ENCODE data around the gene DAZL. TPM values are rescaled to one million over a fixed set of nuclear protein-coding genes. Genes with fewer than 3 reads are reported as not detected.
A peak's percentile ranks its signal among the peaks of the same experiment; 100 is the strongest.

The DAZL gene
- total RNA-seq, 1 experiment from 2014 or later = 2.4 TPM

DNA sequence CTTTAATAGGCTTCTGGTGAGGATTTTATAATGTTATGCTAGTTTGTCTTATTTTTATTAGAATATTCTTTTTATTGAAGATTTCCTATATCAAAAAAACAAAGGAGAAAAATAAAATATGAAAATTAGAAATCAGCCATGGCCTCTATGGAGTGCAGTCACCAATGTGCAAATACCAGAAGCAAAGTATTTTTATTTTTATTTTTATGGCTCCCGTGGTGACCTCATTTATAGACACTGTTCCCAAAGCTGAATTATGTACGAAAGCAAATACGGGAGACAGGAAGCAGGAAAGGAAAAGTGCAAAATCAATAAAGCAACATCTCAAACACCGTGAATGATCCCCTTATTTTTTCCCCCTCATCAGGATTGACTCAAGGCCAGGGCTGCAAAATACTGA, 35.1 kb downstream of the DAZL start:
- no peaks in the 10 kb centered on the region for H3K27me3 ChIP-seq (ENCODE audit: control insufficient read depth, insufficient read depth, low read length)
- H3K4me3 ChIP-seq (ENCODE audit: insufficient read depth, low read depth, low read length) = no peak overlapping the region
- no peaks in the 10 kb centered on the region for H3K36me3 ChIP-seq (replicated peaks; ENCODE audit: control insufficient read depth, insufficient read depth, low read length)
- DNase-seq = no peak

DNA sequence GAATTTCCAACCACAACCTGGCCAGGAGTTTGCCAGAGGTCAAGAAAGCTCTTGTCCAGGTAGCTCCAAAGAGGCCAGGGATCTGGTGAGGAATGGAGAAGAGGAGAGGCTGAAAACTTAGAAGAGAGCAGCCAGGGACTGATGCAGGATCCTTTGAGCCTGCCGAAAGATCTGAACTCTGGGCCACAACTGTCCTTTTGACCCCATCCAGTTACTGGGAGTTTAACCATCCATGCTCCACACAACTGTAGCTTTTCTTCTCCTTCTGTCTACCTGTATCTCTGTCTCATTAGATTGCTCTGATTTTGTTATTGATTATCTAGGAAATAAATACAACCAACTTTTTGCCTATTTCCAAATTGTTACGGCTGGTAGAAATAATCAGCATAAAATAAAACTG, 36.7 kb downstream of the DAZL start:
- Histone ChIP-seq H3K27me3 (ENCODE audit: control insufficient read depth, insufficient read depth, low read length) (no peaks in the 10 kb centered on the region), H3K36me3 (replicated peaks; ENCODE audit: control insufficient read depth, insufficient read depth, low read length) (no peaks in the 10 kb centered on the region), H3K4me3 (ENCODE audit: insufficient read depth, low read depth, low read length) (no peak overlapping the region)
- no peak for DNase-seq

DNA sequence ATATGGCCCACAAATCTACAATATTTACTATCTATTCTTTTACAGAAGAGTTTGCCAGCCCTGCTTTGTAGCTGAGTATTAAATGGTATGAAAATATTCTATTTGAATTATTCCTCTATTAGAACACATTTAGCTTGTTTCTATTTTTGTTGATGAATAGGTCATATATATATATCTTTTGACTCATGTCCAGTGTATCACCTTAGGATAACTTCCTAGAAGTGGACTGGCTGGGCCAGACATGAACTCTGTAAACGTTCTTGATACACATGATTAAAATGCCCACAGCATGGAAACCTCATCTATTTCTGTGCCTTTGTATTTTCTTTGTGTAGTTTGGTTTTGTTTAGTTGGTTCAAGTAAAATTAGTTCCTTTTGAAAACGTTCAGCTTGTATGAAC, 37.1 kb downstream of the DAZL start:
- no peaks in the 10 kb centered on the region for H3K27me3 ChIP-seq (ENCODE audit: control insufficient read depth, insufficient read depth, low read length)
- DNase-seq = no peak
- no peaks in the 10 kb centered on the region for H3K36me3 ChIP-seq (replicated peaks; ENCODE audit: control insufficient read depth, insufficient read depth, low read length)
- H3K4me3 ChIP-seq (ENCODE audit: insufficient read depth, low read depth, low read length) = no peak overlapping the region

DNA sequence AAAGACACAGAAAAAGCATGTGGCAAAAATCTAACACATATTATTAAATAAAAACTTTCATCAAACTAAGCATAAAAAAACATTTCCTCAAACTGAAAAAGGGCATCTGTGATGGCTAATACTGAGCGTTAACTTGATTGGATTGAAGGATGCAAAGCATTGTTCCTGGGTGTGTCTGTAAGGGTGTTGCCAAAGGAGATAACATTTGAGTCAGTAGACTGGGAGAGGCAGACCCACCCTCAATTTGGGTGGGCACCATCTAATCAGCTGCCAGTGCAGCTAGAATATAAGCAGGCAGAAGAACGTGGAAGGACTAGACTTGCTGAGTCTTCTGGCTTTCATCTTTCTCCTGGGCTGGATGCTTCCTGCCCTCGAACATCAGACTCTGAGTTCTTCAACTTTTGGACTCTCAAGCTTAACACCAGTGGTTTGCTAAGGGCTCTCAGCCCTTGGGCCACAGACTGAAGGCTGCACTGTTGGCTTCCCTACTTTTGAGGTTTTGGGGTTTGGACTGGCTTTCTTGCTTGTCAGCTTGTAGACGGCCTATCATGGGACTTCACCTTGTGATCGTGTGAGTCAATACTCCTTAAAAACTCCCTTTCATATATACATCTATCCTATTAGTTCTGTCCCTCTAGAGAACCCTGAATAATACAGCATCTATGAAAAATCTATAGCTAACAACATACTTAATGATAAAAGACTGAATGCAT, 45.4 kb downstream of the DAZL start:
- DNase-seq = no peak
- Histone ChIP-seq H3K27me3 (ENCODE audit: control insufficient read depth, insufficient read depth, low read length) (no peaks in the 10 kb centered on the region), H3K36me3 (replicated peaks; ENCODE audit: control insufficient read depth, insufficient read depth, low read length) (no peaks in the 10 kb centered on the region), H3K4me3 (ENCODE audit: insufficient read depth, low read depth, low read length) (no peak overlapping the region)

DNA sequence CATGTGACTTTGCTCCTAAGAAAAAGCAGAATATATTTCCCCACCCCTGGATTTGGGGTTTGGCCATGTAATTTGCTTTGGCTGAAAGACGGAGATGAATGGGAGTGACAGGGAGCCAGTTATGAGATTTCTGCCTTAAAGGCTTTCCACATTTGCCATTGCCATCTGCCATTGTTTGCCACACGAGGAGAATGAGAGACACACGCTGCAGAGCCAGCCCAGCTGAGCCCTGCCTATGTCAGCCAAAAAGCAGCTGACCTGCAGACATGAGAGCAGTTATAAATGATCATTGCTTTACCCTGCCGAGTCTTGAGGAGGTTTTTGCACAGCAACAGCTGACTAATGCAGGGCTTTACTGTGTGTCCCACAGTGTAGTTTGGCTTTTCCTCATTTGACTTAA, 51.1 kb downstream of the DAZL start:
- no peak for DNase-seq
- Histone ChIP-seq H3K36me3 (replicated peaks; ENCODE audit: control insufficient read depth, insufficient read depth, low read length) (no peaks in the 10 kb centered on the region), H3K27me3 (ENCODE audit: control insufficient read depth, insufficient read depth, low read length) (no peaks in the 10 kb centered on the region), H3K4me3 (ENCODE audit: insufficient read depth, low read depth, low read length) (no peak overlapping the region)

DNA sequence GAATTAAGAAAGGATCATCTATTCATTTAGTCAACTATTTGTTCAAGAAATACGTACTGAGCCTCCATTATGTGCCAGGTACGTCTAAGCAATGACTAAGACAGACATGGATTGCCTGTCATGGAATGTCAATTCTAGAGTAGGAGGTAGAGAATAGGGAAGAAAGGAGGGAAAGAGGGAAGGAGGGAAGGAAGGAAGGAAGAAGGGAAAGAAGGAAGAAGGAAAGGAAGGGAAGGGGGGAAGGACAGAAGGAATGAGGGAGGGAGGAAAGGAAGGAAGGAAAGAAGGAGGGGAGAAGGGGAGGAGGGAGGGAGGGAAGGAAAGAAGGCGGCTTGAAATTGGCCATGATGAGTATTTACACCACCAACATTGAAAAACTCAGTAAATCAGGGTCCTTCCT, 52.5 kb downstream of the DAZL start:
- no peaks in the 10 kb centered on the region for H3K27me3 ChIP-seq (ENCODE audit: control insufficient read depth, insufficient read depth, low read length)
- DNase-seq = no peak
- no peaks in the 10 kb centered on the region for H3K36me3 ChIP-seq (replicated peaks; ENCODE audit: control insufficient read depth, insufficient read depth, low read length)
- no peak overlapping the region for H3K4me3 ChIP-seq (ENCODE audit: insufficient read depth, low read depth, low read length)

DNA sequence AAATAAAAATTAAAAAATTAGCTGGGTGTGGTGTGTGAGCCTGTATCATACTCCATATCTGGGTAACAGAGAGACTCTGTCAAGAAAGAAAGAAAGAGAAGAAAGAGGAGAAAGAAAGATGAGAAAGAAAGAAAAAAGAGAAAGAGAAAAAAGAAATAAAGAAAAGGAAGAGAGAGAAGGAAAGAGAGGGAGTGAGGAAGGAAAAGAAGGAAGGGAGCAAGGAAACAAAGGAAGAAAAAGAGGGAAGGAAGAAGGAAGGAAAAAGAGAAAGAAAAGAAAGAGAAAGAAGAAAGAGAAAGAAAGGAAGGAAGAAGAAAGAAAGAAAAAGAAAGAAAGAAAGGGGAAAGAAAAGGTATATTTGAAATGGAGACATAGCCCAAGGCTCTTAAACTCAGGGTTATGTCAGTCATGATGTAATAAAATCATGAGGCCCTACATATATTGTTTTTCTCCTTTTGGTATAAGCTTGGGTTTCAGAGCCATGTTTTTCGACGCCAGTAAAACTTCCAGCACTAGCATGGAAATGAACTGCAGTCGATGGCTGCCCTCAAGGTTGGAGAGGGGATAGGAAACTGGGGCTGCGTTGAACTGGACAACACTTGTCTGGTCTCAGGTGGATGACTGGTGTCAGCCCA, 53.8 kb downstream of the DAZL start:
- Histone ChIP-seq H3K27me3 (ENCODE audit: control insufficient read depth, insufficient read depth, low read length) (no peaks in the 10 kb centered on the region), H3K36me3 (replicated peaks; ENCODE audit: control insufficient read depth, insufficient read depth, low read length) (no peaks in the 10 kb centered on the region), H3K4me3 (ENCODE audit: insufficient read depth, low read depth, low read length) (no peak overlapping the region)
- no peak for DNase-seq

DNA sequence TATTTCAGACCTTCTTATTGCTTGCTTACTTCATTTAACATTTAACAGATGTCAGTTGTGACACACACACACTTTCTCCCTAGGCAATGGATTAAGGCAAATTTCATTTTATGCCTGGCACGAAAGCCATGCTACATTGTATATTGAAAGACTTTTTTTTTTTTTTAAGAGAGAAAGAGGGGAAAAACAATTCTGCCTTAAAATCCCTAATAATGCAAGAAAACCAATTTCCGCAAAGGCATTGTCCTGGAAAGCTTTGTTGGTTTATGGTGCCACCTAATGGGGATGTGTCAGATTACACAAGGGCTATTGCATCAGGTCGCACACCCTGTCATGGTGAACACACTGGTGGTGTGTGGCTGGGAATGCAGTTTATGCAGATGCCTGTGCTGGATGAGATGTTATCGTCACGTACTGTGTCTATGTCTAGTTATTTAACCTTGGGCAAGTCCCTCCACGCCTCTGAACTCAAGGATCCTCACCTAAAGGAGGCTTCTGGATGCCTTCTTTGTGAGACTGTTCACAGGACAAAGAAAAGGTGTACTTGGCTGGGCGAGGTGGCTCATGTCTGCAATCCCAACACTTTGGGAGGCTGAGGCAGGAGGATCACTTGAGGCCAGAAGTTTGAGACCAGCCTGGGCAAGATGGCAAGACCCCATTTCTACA, 54.4 kb downstream of the DAZL start:
- Histone ChIP-seq H3K4me3 (ENCODE audit: insufficient read depth, low read depth, low read length) (no peak overlapping the region), H3K27me3 (ENCODE audit: control insufficient read depth, insufficient read depth, low read length) (no peaks in the 10 kb centered on the region), H3K36me3 (replicated peaks; ENCODE audit: control insufficient read depth, insufficient read depth, low read length) (no peaks in the 10 kb centered on the region)
- peak; percentile 54 for DNase-seq

DNA sequence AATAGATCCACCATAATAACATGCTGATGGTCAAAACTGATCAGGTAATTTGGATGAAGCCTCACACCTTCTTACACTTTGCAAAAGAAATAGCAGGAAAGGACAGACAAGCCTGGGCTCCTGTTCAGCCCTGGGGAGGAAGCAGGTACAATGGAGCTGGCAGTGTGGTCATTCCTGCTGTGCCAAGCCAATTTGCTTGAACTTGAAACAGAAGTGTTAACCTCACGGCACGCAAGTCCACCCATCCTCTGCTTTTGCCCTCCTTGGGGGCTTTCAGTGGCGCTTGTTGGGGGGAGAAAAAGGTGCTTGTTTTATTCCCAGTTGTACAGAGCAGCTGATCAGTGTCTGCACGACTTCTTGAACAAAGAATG, 54.9 kb downstream of the DAZL start:
- H3K4me3 ChIP-seq (ENCODE audit: insufficient read depth, low read depth, low read length) = no peak overlapping the region
- no peak for DNase-seq
- no peaks in the 10 kb centered on the region for H3K27me3 ChIP-seq (ENCODE audit: control insufficient read depth, insufficient read depth, low read length)
- no peaks in the 10 kb centered on the region for H3K36me3 ChIP-seq (replicated peaks; ENCODE audit: control insufficient read depth, insufficient read depth, low read length)

DNA sequence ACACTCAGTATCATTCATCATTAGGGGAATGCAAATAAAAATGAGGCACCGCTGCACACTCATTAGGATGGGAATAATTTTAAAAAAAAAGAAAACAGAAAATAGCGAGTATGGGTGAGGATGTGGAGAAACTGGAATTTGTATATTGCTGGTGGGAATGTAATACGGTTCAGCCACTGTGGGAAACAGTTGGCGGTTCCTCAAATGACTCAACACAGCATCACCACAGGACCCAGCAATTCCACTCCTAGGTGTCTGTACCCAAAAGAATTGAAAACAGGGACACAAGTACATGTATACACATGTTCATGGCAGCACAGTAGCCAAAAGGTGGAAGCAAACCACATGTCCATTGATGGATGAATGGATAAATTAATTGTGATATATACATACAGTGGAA, 56.5 kb downstream of the DAZL start:
- no peak overlapping the region for H3K4me3 ChIP-seq (ENCODE audit: insufficient read depth, low read depth, low read length)
- no peak for DNase-seq
- no peaks in the 10 kb centered on the region for H3K27me3 ChIP-seq (ENCODE audit: control insufficient read depth, insufficient read depth, low read length)
- H3K36me3 ChIP-seq (replicated peaks; ENCODE audit: control insufficient read depth, insufficient read depth, low read length) = no peaks in the 10 kb centered on the region

DNA sequence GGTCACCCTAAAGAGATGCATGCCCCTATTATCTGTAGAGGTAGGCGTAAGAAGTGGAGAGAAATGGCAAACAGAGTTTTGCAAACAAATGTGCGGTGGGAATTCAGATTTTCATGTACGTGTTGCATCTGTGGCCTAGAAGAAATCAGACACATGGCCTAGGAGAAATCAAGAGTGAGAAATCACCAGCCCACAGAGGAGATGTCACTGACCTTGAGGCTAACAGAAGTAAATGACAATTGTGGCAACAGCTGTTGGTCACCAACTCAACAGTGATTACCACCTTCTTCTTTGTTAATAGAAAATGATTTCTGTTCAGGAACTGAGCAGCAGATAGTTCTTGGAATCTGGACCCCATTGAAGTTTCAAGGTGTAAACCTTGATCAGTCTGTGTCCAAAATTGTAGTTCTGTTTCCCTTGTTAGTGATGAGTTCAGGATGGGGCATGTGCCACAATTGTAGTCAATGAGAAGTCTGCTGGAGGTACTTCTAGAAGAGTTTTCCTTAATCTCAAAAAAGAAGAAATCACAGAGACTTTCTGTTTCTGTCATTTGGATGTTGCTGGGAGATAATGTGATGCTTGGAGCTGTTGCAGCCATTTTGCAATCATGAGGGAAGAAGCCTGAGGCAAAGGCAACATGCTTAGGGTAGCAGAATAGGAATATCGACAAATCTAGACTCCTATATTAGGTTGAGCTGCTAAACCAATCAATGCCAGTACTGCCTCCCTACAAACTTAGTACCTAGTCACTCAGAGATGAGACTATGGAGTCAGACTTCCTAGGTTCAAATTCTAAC, 57.5 kb downstream of the DAZL start:
- no peaks in the 10 kb centered on the region for H3K27me3 ChIP-seq (ENCODE audit: control insufficient read depth, insufficient read depth, low read length)
- H3K4me3 ChIP-seq (ENCODE audit: insufficient read depth, low read depth, low read length) = no peak overlapping the region
- DNase-seq = no peak
- H3K36me3 ChIP-seq (replicated peaks; ENCODE audit: control insufficient read depth, insufficient read depth, low read length) = no peaks in the 10 kb centered on the region

DNA sequence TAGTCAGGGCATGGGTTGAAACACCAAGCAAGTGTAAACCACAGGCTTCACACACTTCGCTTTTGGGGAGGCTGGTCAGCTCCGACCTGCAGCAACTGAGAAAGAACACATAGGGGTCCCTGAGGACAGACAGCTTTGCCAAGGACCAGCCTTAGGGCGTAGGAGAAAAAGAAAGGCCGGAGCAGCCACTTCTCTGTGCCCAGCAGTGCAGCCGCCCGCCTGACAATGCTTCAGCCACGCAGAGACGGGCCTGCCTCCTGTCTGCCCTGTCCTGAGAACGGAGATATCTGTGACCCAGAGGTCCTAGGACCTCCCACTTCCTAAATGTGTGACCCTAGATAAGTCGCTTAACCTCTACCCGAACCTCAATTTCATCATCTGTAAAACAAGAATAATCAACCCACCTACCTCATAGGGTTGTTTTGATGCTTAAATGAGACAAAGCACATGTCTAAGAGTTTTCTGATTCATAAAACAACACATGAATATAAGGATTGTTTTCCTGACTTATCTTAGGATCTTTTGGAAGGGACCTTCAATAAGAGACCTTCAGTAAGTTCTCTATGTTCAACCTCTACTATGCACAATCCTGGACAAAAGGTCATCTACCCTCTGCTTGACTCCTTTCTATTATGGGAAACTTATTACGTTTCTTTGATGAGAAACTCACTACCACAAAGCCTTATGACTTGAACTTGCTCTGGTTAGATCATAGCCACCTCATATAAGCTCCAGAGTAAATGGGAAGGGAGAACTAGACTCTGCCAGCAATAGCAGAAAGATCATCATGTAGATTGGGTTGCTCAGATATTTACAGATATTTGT, 58.8 kb downstream of the DAZL start:
- Histone ChIP-seq H3K4me3 (ENCODE audit: insufficient read depth, low read depth, low read length) (no peak overlapping the region), H3K36me3 (replicated peaks; ENCODE audit: control insufficient read depth, insufficient read depth, low read length) (no peaks in the 10 kb centered on the region), H3K27me3 (ENCODE audit: control insufficient read depth, insufficient read depth, low read length) (no peaks in the 10 kb centered on the region)
- no peak for DNase-seq

DNA sequence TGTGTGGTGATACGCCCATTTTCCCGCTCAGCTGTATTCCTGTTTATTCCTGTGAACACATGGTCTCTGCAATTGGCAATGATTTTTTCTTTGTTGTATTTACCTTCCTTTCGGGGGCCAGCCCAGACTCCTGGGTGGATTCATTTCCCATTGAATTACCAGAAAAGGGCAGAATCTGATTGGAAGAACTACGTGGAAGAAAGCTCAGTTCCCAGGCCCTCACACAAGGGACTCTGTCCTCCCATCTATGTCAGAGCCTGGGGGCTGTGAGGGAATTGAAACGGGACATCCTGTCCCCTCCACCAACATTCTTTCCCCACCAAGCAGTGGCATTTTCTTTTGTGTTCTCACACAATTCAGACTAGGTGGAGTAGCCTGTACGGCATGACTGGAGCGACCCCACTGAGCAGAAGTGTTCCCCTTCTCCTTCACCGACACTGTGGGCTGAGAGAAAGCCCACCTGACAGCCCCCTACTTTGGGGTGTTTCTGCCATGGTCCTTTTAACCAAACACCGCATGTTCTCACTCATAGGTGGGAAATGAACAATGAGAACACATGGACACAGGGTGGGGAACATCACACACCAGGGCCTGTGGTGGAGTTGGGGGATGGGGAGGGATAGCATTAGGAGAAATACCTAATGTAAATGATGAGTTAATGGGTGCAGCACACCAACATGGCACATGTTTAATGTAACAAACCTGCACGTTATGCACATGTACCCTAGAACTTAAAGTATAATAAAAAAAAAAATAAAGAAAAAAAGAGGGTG, 59.6 kb downstream of the DAZL start:
- no peak for DNase-seq
- no peak overlapping the region for H3K4me3 ChIP-seq (ENCODE audit: insufficient read depth, low read depth, low read length)
- no peaks in the 10 kb centered on the region for H3K27me3 ChIP-seq (ENCODE audit: control insufficient read depth, insufficient read depth, low read length)
- H3K36me3 ChIP-seq (replicated peaks; ENCODE audit: control insufficient read depth, insufficient read depth, low read length) = no peaks in the 10 kb centered on the region
